ENCODE data around the gene BCORL1.

DNA sequence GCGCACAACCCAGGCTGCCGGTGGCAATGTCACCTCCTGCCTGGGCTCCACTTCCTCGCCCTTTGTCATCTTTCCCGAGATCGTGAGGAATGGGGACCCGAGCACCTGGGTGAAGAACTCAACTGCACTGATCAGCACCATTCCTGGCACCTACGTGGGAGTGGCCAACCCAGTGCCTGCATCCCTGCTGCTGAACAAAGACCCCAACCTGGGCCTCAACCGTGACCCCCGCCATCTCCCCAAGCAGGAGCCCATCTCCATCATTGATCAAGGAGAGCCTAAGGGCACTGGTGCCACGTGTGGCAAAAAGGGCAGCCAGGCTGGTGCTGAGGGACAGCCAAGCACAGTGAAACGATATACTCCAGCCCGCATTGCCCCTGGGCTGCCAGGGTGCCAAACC is 32.3 kb downstream of the BCORL1 start:
- TF ChIP-seq, protein P1, sequence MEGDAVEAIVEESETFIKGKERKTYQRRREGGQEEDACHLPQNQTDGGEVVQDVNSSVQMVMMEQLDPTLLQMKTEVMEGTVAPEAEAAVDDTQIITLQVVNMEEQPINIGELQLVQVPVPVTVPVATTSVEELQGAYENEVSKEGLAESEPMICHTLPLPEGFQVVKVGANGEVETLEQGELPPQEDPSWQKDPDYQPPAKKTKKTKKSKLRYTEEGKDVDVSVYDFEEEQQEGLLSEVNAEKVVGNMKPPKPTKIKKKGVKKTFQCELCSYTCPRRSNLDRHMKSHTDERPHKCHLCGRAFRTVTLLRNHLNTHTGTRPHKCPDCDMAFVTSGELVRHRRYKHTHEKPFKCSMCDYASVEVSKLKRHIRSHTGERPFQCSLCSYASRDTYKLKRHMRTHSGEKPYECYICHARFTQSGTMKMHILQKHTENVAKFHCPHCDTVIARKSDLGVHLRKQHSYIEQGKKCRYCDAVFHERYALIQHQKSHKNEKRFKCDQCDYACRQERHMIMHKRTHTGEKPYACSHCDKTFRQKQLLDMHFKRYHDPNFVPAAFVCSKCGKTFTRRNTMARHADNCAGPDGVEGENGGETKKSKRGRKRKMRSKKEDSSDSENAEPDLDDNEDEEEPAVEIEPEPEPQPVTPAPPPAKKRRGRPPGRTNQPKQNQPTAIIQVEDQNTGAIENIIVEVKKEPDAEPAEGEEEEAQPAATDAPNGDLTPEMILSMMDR (IDR thresholded peaks at IDR 0.05) = no peak
- no peak for TF ChIP-seq POLR2A (IDR thresholded peaks at IDR 0.05)
